ENCODE data around the gene NPHS1.

DNA sequence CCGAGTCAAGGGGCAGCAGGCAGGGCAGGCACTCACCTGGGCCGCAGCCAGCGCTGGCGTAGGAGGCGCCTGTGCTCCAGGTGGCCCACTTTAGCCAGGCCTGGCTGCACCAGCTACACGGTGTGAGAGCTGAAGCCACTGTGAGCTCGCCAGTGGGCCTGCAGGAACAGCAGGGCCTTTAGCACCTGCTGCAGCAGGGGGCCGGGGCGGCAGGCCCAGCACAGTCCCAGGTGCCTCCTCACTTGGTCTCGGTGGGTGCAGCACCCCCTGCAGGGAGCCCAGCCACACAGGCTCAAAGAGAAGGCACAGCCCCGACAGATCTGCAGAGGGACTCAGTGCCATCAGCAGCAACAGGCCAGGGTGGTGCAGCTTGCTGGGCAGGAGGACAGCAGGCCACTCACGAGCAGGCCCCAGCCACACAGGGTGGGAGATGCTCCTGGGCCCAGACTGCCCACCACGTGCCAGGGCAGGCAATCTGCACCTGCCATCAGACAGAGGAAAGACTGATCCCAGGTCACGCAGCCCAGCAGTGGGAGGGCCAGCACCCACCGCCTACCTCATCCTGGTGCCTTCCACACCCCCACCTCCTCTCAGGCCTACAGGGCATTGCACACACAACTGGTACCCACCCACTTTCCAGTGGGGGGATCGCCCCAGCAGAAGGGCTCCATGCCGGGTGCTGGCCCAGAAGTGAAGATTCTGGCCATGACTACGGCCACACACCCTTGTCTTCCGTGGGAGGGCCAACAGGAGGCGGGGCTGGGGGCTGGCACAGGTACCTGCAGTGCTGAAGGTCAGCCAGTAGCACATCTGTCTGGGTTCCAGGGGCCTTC is 61.1 kb downstream of the NPHS1 start:
- TF ChIP-seq, protein P1, sequence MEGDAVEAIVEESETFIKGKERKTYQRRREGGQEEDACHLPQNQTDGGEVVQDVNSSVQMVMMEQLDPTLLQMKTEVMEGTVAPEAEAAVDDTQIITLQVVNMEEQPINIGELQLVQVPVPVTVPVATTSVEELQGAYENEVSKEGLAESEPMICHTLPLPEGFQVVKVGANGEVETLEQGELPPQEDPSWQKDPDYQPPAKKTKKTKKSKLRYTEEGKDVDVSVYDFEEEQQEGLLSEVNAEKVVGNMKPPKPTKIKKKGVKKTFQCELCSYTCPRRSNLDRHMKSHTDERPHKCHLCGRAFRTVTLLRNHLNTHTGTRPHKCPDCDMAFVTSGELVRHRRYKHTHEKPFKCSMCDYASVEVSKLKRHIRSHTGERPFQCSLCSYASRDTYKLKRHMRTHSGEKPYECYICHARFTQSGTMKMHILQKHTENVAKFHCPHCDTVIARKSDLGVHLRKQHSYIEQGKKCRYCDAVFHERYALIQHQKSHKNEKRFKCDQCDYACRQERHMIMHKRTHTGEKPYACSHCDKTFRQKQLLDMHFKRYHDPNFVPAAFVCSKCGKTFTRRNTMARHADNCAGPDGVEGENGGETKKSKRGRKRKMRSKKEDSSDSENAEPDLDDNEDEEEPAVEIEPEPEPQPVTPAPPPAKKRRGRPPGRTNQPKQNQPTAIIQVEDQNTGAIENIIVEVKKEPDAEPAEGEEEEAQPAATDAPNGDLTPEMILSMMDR (conservative IDR thresholded peaks at IDR 0.05), result no peak
- no peak for TF ChIP-seq ZFX (IDR thresholded peaks at IDR 0.05)

Data from C4-2B (cell line).